K562 (cell line): ENCODE data around the gene ZKSCAN5. TPM values are rescaled to one million over a fixed set of nuclear protein-coding genes. Genes with fewer than 3 reads are reported as not detected.

Experiments used
- CBX3 ChIP-seq, 2 experiments: IDR thresholded peaks; 1 replicate in 1 of 2; 2 replicates in 1 of 2; pipeline ENCODE4 v1.6.1; 2012; ENCODE audit warnings: inconsistent platforms in 2 of 2, low read length in 2 of 2, borderline replicate concordance in 1 of 2, control low read depth in 1 of 2
- FIP1L1 ChIP-seq: fragments of 200-400 bp; formaldehyde crosslinking; IDR thresholded peaks from 2 replicates; pipeline ENCODE4 v1.6.1; 2018; ENCODE audit warnings: mild to moderate bottlenecking, low read depth, low read length; ENCODE audit not compliant: poor library complexity, severe bottlenecking
- KDM1A ChIP-seq, 2 experiments: fragments of 450-650 bp; IDR thresholded peaks; 2 replicates each; pipeline ENCODE4 v1.6.1; 2016; ENCODE audit warnings: mild to moderate bottlenecking in 2 of 2
- PHF20 ChIP-seq: fragments of 450-650 bp; IDR thresholded peaks from 2 replicates; pipeline ENCODE4 v1.6.1; 2018; ENCODE audit not compliant: partially characterized antibody
- SMARCE1 ChIP-seq: fragments of 450-650 bp; IDR thresholded peaks from 2 replicates; pipeline ENCODE4 v1.7.1; 2016; ENCODE audit warnings: mild to moderate bottlenecking
- U2AF1 ChIP-seq: fragments of 200-400 bp; formaldehyde crosslinking; optimal IDR thresholded peaks from 2 replicates; pipeline ENCODE3; 2017; ENCODE audit warnings: mild to moderate bottlenecking, low read depth, low read length, moderate library complexity
- polyA plus RNA-seq, 8 experiments: library from polyadenylated mRNA; depleted of rRNA in 4 of 8; stranded (reverse) in 5 of 8; unstranded in 3 of 8; fragments of >200 nt; fragmentation: Nextera tagmentation in 2 of 8; fragmentation: Illumina TruSeq in 1 of 8; extraction: Ambion mirVana in 2 of 8; extraction: Trizol in 1 of 8; gene quantifications; 2 replicates each; pipeline versions ENCODE4 v1.2.1 to v1.2.3, GENCODE V29; 2011 to 2014; ENCODE audit warnings: inconsistent platforms in 1 of 8, missing spikeins in 1 of 8
- total RNA-seq, 7 experiments: library from RNA; depleted of rRNA in 6 of 7; stranded (reverse); fragments of >200 nt in 6 of 7; fragmentation: Illumina TruSeq in 2 of 7; extraction: Trizol in 2 of 7; gene quantifications; 2 replicates each; pipeline versions ENCODE4 v1.2.1 to v1.2.3, GENCODE V29; 2011 to 2021; ENCODE audit warnings: low replicate concordance in 1 of 7
- TF ChIP-seq, protein P1 (sequence below): sonication (generic); formaldehyde crosslinking; IDR thresholded peaks from 2 replicates; pipeline ENCODE4 v1.8.1; 2023; ENCODE audit warnings: mild to moderate bottlenecking, missing genetic modification reagents
- TF ChIP-seq, protein P2 (sequence below): IDR thresholded peaks from 2 replicates; pipeline ENCODE4 v1.6.1; 2011; ENCODE audit warnings: borderline replicate concordance, low read depth, mild to moderate bottlenecking, moderate library complexity, low read length; ENCODE audit not compliant: insufficient read depth, poor library complexity, severe bottlenecking
- TF ChIP-seq, protein P3 (sequence below): IDR thresholded peaks from 2 replicates; pipeline ENCODE4 v1.6.1; 2011; ENCODE audit not compliant: insufficient read length; ENCODE audit errors: extremely low read depth
- TF ChIP-seq, protein P4 (sequence below), 2 experiments: fragments of 250-450 bp in 1 of 2; fragments of 450-650 bp in 1 of 2; sonication (Bioruptor Pico) in 1 of 2; IDR thresholded peaks; 2 replicates each; pipeline versions ENCODE4 v1.6.1 to v1.8.0; 2016 to 2021; ENCODE audit warnings: mild to moderate bottlenecking in 2 of 2, moderate library complexity in 2 of 2, missing compliant biosample characterization in 1 of 2, missing genetic modification characterization in 1 of 2
- TF ChIP-seq, protein P5 (sequence below): fragments of 450-650 bp; IDR thresholded peaks from 2 replicates; pipeline ENCODE4 v1.6.1; 2016; ENCODE audit warnings: low read depth, mild to moderate bottlenecking, moderate library complexity
- TF ChIP-seq, protein P6 (sequence below): sonication (generic); formaldehyde crosslinking; IDR thresholded peaks from 2 replicates; pipeline ENCODE4 v1.8.0; 2022; ENCODE audit warnings: mild to moderate bottlenecking, missing genetic modification reagents, borderline replicate concordance

The ZKSCAN5 gene
- total and polyA plus RNA-seq, 9 of the 15 experiments (the other 6 are each of a cell fraction or from before 2014, with no cell fraction given): 4.2 to 19.0 (median 15.0) TPM

DNA sequence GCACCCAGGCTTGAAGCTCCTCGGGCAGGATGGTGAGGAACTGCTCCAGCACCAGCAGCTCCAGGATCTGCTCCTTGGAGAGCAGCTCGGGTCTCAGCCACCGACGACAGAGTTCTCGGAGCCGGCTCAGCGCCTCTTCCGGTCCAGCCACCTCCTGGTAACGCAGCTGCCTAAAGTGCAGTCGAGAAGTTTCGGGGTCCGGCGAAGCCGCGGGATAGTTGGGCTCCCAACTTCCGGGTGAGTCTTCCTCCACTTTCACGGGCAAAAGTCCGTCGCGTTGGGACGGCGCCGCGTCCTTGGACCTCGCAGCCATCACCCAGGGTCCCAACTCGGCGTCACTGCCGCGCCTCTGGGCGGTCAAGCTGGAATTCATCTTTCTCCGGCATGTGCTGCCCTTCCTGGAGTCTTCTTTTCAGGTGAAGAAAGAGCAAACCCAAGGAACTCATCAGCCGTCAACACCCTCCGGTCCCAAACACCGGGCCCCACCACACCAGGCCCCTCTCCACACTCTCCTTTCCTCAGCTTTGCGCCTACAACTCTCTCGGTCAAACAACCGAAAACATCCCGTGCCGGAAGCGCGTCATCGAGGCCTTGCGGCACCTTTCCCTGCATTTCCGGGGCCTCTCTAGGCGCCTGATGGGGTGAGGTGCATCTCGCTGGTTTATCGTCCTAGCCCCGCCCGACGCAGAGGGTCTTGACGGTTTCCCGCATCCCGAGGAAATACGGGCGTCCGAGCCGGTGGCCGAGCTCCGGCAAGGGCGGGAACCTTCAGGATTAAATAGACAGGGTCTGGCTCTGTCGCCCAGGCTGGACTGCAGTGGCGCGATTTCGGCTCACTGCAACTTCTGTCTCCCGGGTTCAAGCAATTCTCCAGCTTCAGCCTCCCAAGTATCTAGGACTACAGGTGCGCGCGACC, 4.5 kb upstream of the ZKSCAN5 start, which contains the start of gene ZNF394 (continued):
- TF ChIP-seq, protein P1, sequence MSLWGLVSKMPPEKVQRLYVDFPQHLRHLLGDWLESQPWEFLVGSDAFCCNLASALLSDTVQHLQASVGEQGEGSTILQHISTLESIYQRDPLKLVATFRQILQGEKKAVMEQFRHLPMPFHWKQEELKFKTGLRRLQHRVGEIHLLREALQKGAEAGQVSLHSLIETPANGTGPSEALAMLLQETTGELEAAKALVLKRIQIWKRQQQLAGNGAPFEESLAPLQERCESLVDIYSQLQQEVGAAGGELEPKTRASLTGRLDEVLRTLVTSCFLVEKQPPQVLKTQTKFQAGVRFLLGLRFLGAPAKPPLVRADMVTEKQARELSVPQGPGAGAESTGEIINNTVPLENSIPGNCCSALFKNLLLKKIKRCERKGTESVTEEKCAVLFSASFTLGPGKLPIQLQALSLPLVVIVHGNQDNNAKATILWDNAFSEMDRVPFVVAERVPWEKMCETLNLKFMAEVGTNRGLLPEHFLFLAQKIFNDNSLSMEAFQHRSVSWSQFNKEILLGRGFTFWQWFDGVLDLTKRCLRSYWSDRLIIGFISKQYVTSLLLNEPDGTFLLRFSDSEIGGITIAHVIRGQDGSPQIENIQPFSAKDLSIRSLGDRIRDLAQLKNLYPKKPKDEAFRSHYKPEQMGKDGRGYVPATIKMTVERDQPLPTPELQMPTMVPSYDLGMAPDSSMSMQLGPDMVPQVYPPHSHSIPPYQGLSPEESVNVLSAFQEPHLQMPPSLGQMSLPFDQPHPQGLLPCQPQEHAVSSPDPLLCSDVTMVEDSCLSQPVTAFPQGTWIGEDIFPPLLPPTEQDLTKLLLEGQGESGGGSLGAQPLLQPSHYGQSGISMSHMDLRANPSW (CRISPR knock-in tag): peak; percentile 95
- 0 out of 2 replicates have a peak, but pooled peaks have one; percentile 20 for TF ChIP-seq SMARCE1
- TF ChIP-seq, protein P2, sequence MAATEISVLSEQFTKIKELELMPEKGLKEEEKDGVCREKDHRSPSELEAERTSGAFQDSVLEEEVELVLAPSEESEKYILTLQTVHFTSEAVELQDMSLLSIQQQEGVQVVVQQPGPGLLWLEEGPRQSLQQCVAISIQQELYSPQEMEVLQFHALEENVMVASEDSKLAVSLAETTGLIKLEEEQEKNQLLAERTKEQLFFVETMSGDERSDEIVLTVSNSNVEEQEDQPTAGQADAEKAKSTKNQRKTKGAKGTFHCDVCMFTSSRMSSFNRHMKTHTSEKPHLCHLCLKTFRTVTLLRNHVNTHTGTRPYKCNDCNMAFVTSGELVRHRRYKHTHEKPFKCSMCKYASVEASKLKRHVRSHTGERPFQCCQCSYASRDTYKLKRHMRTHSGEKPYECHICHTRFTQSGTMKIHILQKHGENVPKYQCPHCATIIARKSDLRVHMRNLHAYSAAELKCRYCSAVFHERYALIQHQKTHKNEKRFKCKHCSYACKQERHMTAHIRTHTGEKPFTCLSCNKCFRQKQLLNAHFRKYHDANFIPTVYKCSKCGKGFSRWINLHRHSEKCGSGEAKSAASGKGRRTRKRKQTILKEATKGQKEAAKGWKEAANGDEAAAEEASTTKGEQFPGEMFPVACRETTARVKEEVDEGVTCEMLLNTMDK: no peak
- TF ChIP-seq, protein P3, sequence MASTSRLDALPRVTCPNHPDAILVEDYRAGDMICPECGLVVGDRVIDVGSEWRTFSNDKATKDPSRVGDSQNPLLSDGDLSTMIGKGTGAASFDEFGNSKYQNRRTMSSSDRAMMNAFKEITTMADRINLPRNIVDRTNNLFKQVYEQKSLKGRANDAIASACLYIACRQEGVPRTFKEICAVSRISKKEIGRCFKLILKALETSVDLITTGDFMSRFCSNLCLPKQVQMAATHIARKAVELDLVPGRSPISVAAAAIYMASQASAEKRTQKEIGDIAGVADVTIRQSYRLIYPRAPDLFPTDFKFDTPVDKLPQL: no peak
- TF ChIP-seq PHF20: peak; percentile 90
- TF ChIP-seq, protein P4, sequence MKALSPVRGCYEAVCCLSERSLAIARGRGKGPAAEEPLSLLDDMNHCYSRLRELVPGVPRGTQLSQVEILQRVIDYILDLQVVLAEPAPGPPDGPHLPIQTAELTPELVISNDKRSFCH (CRISPR knock-in tag; IDR thresholded peaks at IDR 0.05): no peak
- TF ChIP-seq, protein P4 (tag; IDR thresholded peaks at IDR 0.05): no peak
- TF ChIP-seq FIP1L1: peak; percentile 63
- TF ChIP-seq, protein P5, sequence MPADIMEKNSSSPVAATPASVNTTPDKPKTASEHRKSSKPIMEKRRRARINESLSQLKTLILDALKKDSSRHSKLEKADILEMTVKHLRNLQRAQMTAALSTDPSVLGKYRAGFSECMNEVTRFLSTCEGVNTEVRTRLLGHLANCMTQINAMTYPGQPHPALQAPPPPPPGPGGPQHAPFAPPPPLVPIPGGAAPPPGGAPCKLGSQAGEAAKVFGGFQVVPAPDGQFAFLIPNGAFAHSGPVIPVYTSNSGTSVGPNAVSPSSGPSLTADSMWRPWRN: peak; percentile 45; the same call in 1 of the 2 replicates
- TF ChIP-seq U2AF1: no peak
- no peak; a peak in 2 of 3 replicates for TF ChIP-seq CBX3 (IDR thresholded peaks at IDR 0.05; ENCODE audit: borderline replicate concordance in 1 of 2, low read length in 2 of 2)
- TF ChIP-seq, protein P6, sequence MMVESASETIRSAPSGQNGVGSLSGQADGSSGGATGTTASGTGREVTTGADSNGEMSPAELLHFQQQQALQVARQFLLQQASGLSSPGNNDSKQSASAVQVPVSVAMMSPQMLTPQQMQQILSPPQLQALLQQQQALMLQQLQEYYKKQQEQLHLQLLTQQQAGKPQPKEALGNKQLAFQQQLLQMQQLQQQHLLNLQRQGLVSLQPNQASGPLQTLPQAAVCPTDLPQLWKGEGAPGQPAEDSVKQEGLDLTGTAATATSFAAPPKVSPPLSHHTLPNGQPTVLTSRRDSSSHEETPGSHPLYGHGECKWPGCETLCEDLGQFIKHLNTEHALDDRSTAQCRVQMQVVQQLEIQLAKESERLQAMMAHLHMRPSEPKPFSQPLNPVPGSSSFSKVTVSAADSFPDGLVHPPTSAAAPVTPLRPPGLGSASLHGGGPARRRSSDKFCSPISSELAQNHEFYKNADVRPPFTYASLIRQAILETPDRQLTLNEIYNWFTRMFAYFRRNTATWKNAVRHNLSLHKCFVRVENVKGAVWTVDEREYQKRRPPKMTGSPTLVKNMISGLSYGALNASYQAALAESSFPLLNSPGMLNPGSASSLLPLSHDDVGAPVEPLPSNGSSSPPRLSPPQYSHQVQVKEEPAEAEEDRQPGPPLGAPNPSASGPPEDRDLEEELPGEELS (CRISPR knock-in tag): no peak
- TF ChIP-seq KDM1A (IDR thresholded peaks at IDR 0.05): no peak
